Peyer's patch (tissue), 4 donors: ENCODE data around the gene PRRG1. TPM values are rescaled to one million over a fixed set of nuclear protein-coding genes. Genes with fewer than 3 reads are reported as not detected.

ENCODE experiments used
- DNase-seq, 3 donors: peaks; one replicate each; pipeline ENCODE4 v3.0.0-alpha.2; 2017 to 2019
- H3K27ac ChIP-seq, 4 donors: fragments of 200-600 bp; sonication (generic); one replicate each; pipeline ENCODE4 v1.5.1; 2016 to 2019
- H3K27me3 ChIP-seq, 2 donors: fragments of 200-600 bp; sonication (generic); one replicate each; pipeline ENCODE4 v1.5.1; 2019
- H3K36me3 ChIP-seq, 3 donors: fragments of 200-600 bp; sonication (generic); one replicate each; pipeline ENCODE4 v1.5.1; 2016 to 2019
- H3K4me1 ChIP-seq, 4 donors: fragments of 200-600 bp; sonication (generic); one replicate each; pipeline ENCODE4 v1.5.1; 2016 to 2019
- H3K4me3 ChIP-seq, 4 donors: fragments of 200-600 bp; sonication (generic); 1 replicate in 3 of 4; 2 replicates in 1 of 4; pipeline ENCODE4 v1.5.1; 2016 to 2019; ENCODE audit warnings: mild to moderate bottlenecking in 1 of 4
- H3K9me3 ChIP-seq, 4 donors: fragments of 200-600 bp; sonication (generic); one replicate each; pipeline ENCODE4 v1.5.1; 2016 to 2019; ENCODE audit warnings: mild to moderate bottlenecking in 1 of 4
- POLR2A ChIP-seq, 2 donors: fragments of 450-650 bp; IDR thresholded peaks; one replicate each; pipeline ENCODE4 v1.5.1; 2017; ENCODE audit warnings: antibody characterized with exemption in 2 of 2, mild to moderate bottlenecking in 2 of 2, moderate library complexity in 2 of 2
- total RNA-seq, 4 donors: library from RNA; depleted of rRNA; stranded (reverse); fragments of >200 nt; gene quantifications; one replicate each; pipeline ENCODE4 v1.1.0, GENCODE V29; 2016
- TF ChIP-seq, protein P1 (sequence below), 6 experiments: fragments of 450-650 bp in 4 of 6; fragments of 200-600 bp in 2 of 6; sonication (generic) in 1 of 6; IDR thresholded peaks; one replicate each; pipeline ENCODE4 v1.5.1; 2017 to 2019; ENCODE audit warnings: antibody characterized with exemption in 6 of 6, mild to moderate bottlenecking in 3 of 6, moderate library complexity in 1 of 6

The PRRG1 gene
- total RNA-seq, 4 donors from 2014 or later, result 2.5 to 12.6 (median 9.8) TPM

GRCh38 chrX:37434362-37434761, 85.2 kb downstream of the PRRG1 start:
- DNase-seq, result no peak
- Histone ChIP-seq H3K27me3 (no peaks in the 10 kb centered on the region), H3K4me3 (no peak overlapping the region), H3K36me3 (no peaks in the 10 kb centered on the region), H3K9me3 (no peaks in the 10 kb centered on the region), H3K27ac (no peak overlapping the region), H3K4me1 (no peaks in the 10 kb centered on the region)
- TF ChIP-seq POLR2A (IDR thresholded peaks at IDR 0.05), result no peak
- TF ChIP-seq, protein P1, sequence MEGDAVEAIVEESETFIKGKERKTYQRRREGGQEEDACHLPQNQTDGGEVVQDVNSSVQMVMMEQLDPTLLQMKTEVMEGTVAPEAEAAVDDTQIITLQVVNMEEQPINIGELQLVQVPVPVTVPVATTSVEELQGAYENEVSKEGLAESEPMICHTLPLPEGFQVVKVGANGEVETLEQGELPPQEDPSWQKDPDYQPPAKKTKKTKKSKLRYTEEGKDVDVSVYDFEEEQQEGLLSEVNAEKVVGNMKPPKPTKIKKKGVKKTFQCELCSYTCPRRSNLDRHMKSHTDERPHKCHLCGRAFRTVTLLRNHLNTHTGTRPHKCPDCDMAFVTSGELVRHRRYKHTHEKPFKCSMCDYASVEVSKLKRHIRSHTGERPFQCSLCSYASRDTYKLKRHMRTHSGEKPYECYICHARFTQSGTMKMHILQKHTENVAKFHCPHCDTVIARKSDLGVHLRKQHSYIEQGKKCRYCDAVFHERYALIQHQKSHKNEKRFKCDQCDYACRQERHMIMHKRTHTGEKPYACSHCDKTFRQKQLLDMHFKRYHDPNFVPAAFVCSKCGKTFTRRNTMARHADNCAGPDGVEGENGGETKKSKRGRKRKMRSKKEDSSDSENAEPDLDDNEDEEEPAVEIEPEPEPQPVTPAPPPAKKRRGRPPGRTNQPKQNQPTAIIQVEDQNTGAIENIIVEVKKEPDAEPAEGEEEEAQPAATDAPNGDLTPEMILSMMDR (IDR thresholded peaks at IDR 0.05), result no peak

- Histone ChIP-seq H3K36me3 (no peaks in the 10 kb centered on the region), H3K4me3 (no peak overlapping the region), H3K27ac (no peak overlapping the region), H3K9me3 (no peaks in the 10 kb centered on the region), H3K27me3 (no peaks in the 10 kb centered on the region), H3K4me1 (no peaks in the 10 kb centered on the region)
- TF ChIP-seq, protein P1 (IDR thresholded peaks at IDR 0.05), result no peak
- TF ChIP-seq POLR2A (IDR thresholded peaks at IDR 0.05), result no peak
- no peak for DNase-seq
Observed at GRCh38 chrX:37437160-37437559, 88.0 kb downstream of the PRRG1 start.

DNA sequence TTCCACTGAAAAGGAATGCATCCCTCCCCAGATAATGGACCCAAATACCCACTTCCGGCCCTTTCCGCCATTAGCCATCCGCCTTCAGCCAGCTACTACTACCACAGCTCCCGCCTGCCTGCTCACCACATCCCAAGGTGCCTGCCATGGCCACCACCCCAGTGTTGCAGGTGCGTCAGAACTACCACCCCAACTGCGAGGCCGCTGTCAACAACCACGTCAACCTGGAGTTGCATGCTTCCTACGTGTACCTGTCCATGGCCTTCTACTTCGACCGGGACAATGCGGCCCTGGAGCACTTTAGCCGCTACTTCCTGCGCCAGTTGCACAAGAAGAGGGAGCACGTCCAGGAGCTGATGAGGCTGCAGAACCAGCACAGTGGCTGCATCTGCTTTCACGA, 92.2 kb downstream of the PRRG1 start:
- Histone ChIP-seq H3K27ac (no peak overlapping the region), H3K4me3 (no peak overlapping the region), H3K36me3 (no peaks in the 10 kb centered on the region), H3K27me3 (no peaks in the 10 kb centered on the region), H3K9me3 (no peaks in the 10 kb centered on the region), H3K4me1 (no peaks in the 10 kb centered on the region)
- TF ChIP-seq POLR2A (IDR thresholded peaks at IDR 0.05), result no peak
- TF ChIP-seq, protein P1 (IDR thresholded peaks at IDR 0.05), result no peak
- DNase-seq, result no peak

GRCh38 chrX:37445182-37445581, 96.0 kb downstream of the PRRG1 start:
- TF ChIP-seq, protein P1 (IDR thresholded peaks at IDR 0.05), result no peak
- TF ChIP-seq POLR2A (IDR thresholded peaks at IDR 0.05), result no peak
- Histone ChIP-seq H3K27me3 (no peaks in the 10 kb centered on the region), H3K4me1 (no peaks in the 10 kb centered on the region), H3K9me3 (no peaks in the 10 kb centered on the region), H3K4me3 (no peak overlapping the region), H3K27ac (no peak overlapping the region), H3K36me3 (no peaks in the 10 kb centered on the region)
- DNase-seq, result no peak

- no peak for TF ChIP-seq POLR2A (IDR thresholded peaks at IDR 0.05)
- TF ChIP-seq, protein P1 (IDR thresholded peaks at IDR 0.05), result no peak
- H3K27me3 ChIP-seq, result no peaks in the 10 kb centered on the region
- H3K4me1 ChIP-seq, result no peaks in the 10 kb centered on the region
- H3K36me3 ChIP-seq, result no peaks in the 10 kb centered on the region
- no peaks in the 10 kb centered on the region for H3K9me3 ChIP-seq
- DNase-seq, result no peak
- H3K4me3 ChIP-seq, result no peak overlapping the region
- no peak overlapping the region for H3K27ac ChIP-seq
Observed at GRCh38 chrX:37453821-37454220, 104.7 kb downstream of the PRRG1 start.
